HFFc6 (cell line): ENCODE data around the gene TEX9. TPM values are rescaled to one million over a fixed set of nuclear protein-coding genes. Genes with fewer than 3 reads are reported as not detected.

Experiments used
- DNase-seq: peaks from one replicate; pipeline ENCODE4 v3.0.0-alpha.2; 2018
- H3K27ac Mint-ChIP-seq: 2 replicates; pipeline ENCODE4 v1.8.0; 2020; ENCODE audit warnings: mild to moderate bottlenecking, mixed read lengths
- H3K27me3 Mint-ChIP-seq: 2 replicates; pipeline ENCODE4 v1.8.0; 2021; ENCODE audit warnings: mild to moderate bottlenecking, moderate library complexity, mixed read lengths; ENCODE audit not compliant: insufficient read depth
- H3K36me3 Mint-ChIP-seq: 2 replicates; pipeline ENCODE4 v1.8.0; 2021; ENCODE audit warnings: low read depth, mixed read lengths
- H3K4me1 Mint-ChIP-seq: 2 replicates; pipeline ENCODE4 v1.8.0; 2020; ENCODE audit warnings: low read depth, mixed read lengths
- H3K4me3 Mint-ChIP-seq: 2 replicates; pipeline ENCODE4 v1.8.0; 2020; ENCODE audit warnings: mild to moderate bottlenecking, moderate library complexity, mixed read lengths
- H3K9me3 Mint-ChIP-seq: 2 replicates; pipeline ENCODE4 v1.8.0; 2020; ENCODE audit warnings: mild to moderate bottlenecking, mixed read lengths
- total RNA-seq, 6 experiments: library from RNA; stranded (reverse); fragmentation: NEBNext Ultra II Directional; extraction: Animal tissue kit (Norgen Biotek cat#: 25700); gene quantifications; 2 replicates in 1 of 6; 3 replicates in 5 of 6; pipeline ENCODE4 v1.2.3, GENCODE V29; 2021
- TF ChIP-seq, protein P1 (sequence below): fragments of 200-600 bp; sonication (generic); IDR thresholded peaks from 2 replicates; pipeline ENCODE4 v1.5.0; 2021; ENCODE audit warnings: antibody characterized with exemption, mild to moderate bottlenecking

Gene TEX9
- total RNA-seq, 6 experiments from 2014 or later: 0.81 to 1.4 (median 0.93) TPM

DNA sequence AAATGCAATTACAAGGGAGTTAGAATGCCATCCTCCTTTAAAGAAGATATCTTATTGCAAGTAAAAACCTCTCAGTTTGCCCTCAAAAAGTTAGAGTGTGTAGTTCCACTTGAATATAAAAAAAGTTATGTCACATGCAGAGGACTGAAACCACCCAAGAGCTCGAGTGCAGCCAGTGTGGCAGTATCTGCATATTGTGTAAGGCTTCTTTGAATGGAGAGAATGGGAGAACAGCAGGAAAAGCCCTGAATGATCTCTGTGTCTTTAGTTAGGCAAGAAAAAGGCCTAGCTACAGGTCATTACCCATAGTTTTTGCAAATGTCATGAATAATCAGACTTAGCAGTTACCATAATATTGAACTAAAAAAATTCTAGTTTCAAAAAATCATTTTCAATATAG is 13.9 kb upstream of the TEX9 start:
- no peak overlapping the region for H3K27ac Mint-ChIP-seq
- no peaks in the 10 kb centered on the region for H3K27me3 Mint-ChIP-seq
- DNase-seq: no peak

DNA sequence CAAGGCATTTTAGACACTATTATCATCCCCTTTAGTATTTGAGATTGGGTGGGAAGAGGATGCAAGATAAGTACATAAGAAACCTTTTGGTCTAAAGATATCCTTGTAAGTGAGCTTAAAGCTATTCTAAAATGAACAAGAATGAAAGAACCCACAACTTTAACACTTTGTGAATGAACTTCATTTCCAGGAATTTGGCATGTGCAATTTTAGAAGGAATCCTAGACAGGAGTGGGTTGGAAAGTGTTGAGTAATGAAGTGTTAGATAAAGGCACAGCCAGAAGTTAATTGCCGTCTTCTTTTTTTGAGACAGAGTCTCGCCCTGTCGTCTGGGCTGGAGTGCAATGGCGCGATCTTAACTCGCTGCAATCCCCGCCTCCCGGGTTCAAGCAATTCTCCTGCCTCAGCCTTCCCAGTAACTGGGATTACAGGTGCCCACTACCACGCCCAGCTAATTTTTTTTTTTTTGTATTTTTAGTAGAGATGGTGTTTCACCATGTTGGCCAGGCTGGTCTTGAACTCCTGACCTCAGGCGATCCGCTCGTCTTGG is 13.2 kb upstream of the TEX9 start:
- Mint-ChIP-seq H3K9me3 (no peaks in the 10 kb centered on the region), H3K4me3 (no peak overlapping the region), H3K27me3 (peaks cover 1% of the 10 kb centered on the region; the same call in 1 of the 2 replicates), H3K36me3 (no peaks in the 10 kb centered on the region), H3K4me1 (peaks cover 14% of the 10 kb centered on the region; the same call in 1 of the 2 replicates), H3K27ac (no peak overlapping the region)
- TF ChIP-seq, protein P1, sequence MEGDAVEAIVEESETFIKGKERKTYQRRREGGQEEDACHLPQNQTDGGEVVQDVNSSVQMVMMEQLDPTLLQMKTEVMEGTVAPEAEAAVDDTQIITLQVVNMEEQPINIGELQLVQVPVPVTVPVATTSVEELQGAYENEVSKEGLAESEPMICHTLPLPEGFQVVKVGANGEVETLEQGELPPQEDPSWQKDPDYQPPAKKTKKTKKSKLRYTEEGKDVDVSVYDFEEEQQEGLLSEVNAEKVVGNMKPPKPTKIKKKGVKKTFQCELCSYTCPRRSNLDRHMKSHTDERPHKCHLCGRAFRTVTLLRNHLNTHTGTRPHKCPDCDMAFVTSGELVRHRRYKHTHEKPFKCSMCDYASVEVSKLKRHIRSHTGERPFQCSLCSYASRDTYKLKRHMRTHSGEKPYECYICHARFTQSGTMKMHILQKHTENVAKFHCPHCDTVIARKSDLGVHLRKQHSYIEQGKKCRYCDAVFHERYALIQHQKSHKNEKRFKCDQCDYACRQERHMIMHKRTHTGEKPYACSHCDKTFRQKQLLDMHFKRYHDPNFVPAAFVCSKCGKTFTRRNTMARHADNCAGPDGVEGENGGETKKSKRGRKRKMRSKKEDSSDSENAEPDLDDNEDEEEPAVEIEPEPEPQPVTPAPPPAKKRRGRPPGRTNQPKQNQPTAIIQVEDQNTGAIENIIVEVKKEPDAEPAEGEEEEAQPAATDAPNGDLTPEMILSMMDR: no peak
- DNase-seq: no peak

More for the DNA sequence above, 13.9 kb upstream of the TEX9 start:
- H3K4me3 Mint-ChIP-seq: no peak overlapping the region
- no peaks in the 10 kb centered on the region for H3K36me3 Mint-ChIP-seq
- no peaks in the 10 kb centered on the region; the same call in 1 of the 2 replicates for H3K9me3 Mint-ChIP-seq
- peaks cover 7% of the 10 kb centered on the region; the same call in 1 of the 2 replicates for H3K4me1 Mint-ChIP-seq
- TF ChIP-seq, protein P1: no peak

DNA sequence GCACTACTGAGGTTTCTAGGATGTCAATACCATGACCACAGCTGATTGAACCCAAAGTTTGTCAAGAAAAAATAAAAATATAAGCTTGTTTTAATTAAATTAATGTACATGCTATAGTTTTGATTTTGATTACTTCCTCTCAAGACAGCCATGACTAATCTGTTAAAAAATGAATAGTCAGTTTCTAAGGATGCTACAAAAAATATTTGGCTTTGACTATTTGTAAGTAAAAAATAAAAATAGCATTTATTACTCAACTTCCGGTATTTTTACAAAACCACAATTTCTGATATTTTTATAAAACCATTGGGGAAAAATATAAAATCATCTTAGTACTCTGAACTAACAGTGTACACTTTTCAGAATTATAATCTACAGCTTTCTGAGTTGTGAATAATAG is 12.1 kb upstream of the TEX9 start:
- no peak for DNase-seq
- peaks cover 14% of the 10 kb centered on the region; the same call in 1 of the 2 replicates for H3K4me1 Mint-ChIP-seq

DNA sequence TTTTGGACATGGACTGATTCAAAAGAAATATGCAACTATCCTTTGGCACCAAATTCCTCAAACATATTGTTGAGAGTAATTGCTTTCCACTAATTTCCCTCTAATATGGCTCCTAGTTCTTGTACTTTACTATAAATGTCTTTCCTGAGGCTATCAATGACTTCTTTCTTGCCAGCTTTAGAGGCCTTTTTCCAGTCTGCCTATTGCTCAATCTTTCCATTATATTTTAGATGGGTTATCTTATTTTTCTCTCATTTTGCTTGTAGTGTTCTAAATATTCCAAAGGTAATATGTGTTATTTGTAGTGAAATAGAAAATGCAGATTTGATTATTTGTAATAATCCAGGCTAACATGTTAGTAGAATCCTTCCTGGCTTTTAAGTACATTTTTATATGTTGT is 11.5 kb upstream of the TEX9 start:
- no peak for DNase-seq
- no peaks in the 10 kb centered on the region for H3K9me3 Mint-ChIP-seq
- H3K27me3 Mint-ChIP-seq: peaks cover 1% of the 10 kb centered on the region; the same call in 1 of the 2 replicates
- H3K4me3 Mint-ChIP-seq: no peak overlapping the region
- H3K27ac Mint-ChIP-seq: no peak overlapping the region
- TF ChIP-seq, protein P1: no peak
- peaks cover 14% of the 10 kb centered on the region; the same call in 1 of the 2 replicates for H3K4me1 Mint-ChIP-seq
- H3K36me3 Mint-ChIP-seq: no peaks in the 10 kb centered on the region

More for the DNA sequence above, 12.1 kb upstream of the TEX9 start:
- no peak overlapping the region for H3K4me3 Mint-ChIP-seq
- no peak overlapping the region for H3K27ac Mint-ChIP-seq
- TF ChIP-seq, protein P1: no peak
- no peaks in the 10 kb centered on the region for H3K9me3 Mint-ChIP-seq
- H3K36me3 Mint-ChIP-seq: no peaks in the 10 kb centered on the region
- H3K27me3 Mint-ChIP-seq: peaks cover 1% of the 10 kb centered on the region; the same call in 1 of the 2 replicates

DNA sequence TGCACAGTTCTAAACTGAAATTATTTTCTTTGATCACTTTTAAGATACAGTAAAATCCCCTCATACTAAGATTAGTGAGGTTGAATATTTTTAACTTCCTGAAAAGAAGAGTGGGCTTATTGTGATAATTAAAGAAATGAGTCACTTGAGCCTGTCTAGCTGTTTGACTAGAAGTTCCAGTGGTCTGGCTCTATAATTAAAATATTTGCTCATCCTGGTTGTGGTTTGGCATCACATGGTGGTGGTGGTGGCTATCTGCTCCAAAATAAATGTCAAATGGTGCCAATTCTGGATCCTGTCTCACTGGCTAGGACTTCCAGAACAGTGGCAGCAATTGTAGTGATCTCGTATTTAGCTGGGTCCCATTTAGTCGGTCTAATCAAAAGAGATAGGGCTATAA is 8.6 kb upstream of the TEX9 start:
- DNase-seq: peak; percentile 12
- TF ChIP-seq, protein P1: no peak
- Mint-ChIP-seq H3K4me3 (no peak overlapping the region), H3K27ac (no peak overlapping the region), H3K4me1 (peaks cover 14% of the 10 kb centered on the region; the same call in 1 of the 2 replicates), H3K9me3 (no peaks in the 10 kb centered on the region), H3K27me3 (peaks cover 1% of the 10 kb centered on the region; the same call in 1 of the 2 replicates), H3K36me3 (no peaks in the 10 kb centered on the region)
